Activated CD4-positive, alpha-beta T cell treated with anti-CD3 and anti-CD28 coated beads for 24 hours (primary cell): ENCODE data around the gene CAMSAP1.

Experiments
- DNase-seq, 2 donors: peaks; one replicate each; pipeline ENCODE4 v3.0.0-alpha.2; 2020; ENCODE audit warnings: low read depth in 2 of 2

Gene CAMSAP1

GRCh38 chr9:135880438-135880837 lies 26.9 kb downstream of the CAMSAP1 start:
- DNase-seq, result no peak

- no peak for DNase-seq
Measured at GRCh38 chr9:135879619-135880018, 27.7 kb downstream of the CAMSAP1 start.

- DNase-seq, result no peak
Measured at GRCh38 chr9:135879237-135879601, 28.1 kb downstream of the CAMSAP1 start.

- DNase-seq, result no peak
Measured at GRCh38 chr9:135878528-135879236, 28.7 kb downstream of the CAMSAP1 start.

GRCh38 chr9:135877791-135878527 lies 29.4 kb downstream of the CAMSAP1 start:
- no peak for DNase-seq

- no peak for DNase-seq
Measured at GRCh38 chr9:135876936-135877335, 30.4 kb downstream of the CAMSAP1 start.

- DNase-seq, result no peak
Measured at GRCh38 chr9:135874859-135875258, 32.5 kb downstream of the CAMSAP1 start.

GRCh38 chr9:135869909-135870308 lies 37.4 kb downstream of the CAMSAP1 start:
- no peak for DNase-seq

GRCh38 chr9:135865531-135865930 lies 41.8 kb downstream of the CAMSAP1 start:
- no peak for DNase-seq

GRCh38 chr9:135864447-135865049 lies 42.8 kb downstream of the CAMSAP1 start:
- DNase-seq, result peak; percentile 70 to 78

- DNase-seq, result no peak
Measured at GRCh38 chr9:135862809-135863208, 44.5 kb downstream of the CAMSAP1 start.

- no peak for DNase-seq
Measured at GRCh38 chr9:135858491-135859185, 48.7 kb downstream of the CAMSAP1 start.

- DNase-seq, result no peak
Measured at GRCh38 chr9:135857843-135858242, 49.5 kb downstream of the CAMSAP1 start.

- DNase-seq, result no peak
Measured at GRCh38 chr9:135857371-135857786, 50.0 kb downstream of the CAMSAP1 start.

GRCh38 chr9:135851748-135852147 lies 55.6 kb downstream of the CAMSAP1 start:
- no peak for DNase-seq

- DNase-seq, result no peak
Measured at GRCh38 chr9:135850737-135851136, 56.6 kb downstream of the CAMSAP1 start.

- no peak for DNase-seq
Measured at GRCh38 chr9:135849181-135849580, 58.2 kb downstream of the CAMSAP1 start.

- DNase-seq, result no peak
Measured at GRCh38 chr9:135848341-135849047, 58.9 kb downstream of the CAMSAP1 start.

- DNase-seq, result no peak
Measured at GRCh38 chr9:135847833-135848232, 59.5 kb downstream of the CAMSAP1 start.

- DNase-seq, result no peak
Measured at GRCh38 chr9:135840539-135840938, 66.8 kb downstream of the CAMSAP1 start.

GRCh38 chr9:135840107-135840506 lies 67.2 kb downstream of the CAMSAP1 start:
- no peak for DNase-seq

- DNase-seq, result no peak
Measured at GRCh38 chr9:135839516-135839915, 67.8 kb downstream of the CAMSAP1 start.
